ENCODE data around the gene KCNMB4.
"Not testable (repeated sequence)": the region's sequence is repeated elsewhere in the genome, so short reads cannot be mapped to it uniquely, and the experiment has no call there.

The KCNMB4 gene

DNA sequence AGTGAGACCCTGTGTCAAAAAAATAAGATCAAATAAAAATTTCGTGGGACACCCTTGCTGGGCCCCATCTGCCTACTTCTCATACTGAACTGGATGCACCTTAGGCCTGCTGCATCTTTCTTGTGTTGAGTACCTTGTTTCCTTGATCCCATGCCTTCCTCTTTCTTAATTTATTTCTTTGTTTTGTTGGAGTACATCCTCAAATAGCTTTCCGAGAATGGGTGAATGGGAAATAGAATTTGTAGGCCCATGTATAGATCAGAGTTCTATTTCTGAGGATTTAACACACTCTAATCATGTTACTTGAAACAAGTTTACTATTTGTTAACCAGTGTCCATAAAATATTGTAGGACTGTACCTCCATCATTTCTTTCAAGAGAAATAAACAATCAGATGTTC, 23.6 kb downstream of the KCNMB4 start:
- TF ChIP-seq JUND (IDR thresholded peaks at IDR 0.05; ENCODE audit: low read depth), result no peak
- in situ Hi-C loops (cut with HindIII; ENCODE audit: low pct_unique_long_range_greater_than_20kb, low sequenced_read_pairs), result no loop called here
- DNase-seq (ENCODE audit: low read depth in 1 of 2, low spot score in 1 of 2), result no peak

DNA sequence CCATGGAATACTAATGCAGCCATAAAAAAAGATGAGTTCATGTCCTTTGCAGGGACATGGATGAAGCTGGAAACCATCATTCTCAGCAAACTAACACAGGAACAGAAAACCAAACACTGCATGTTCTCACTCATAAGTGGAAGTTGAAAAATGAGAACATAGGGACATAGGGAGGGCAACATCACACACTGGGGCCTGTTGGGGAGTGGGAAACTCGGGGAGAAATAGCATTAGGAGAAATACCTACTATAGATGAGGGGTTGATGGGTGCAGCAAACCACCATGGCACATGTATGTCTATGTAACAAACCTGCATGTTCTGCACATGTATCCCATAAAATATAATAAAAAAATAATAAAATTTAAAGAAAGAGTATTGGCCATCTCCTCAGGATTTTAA, 26.5 kb downstream of the KCNMB4 start:
- DNase-seq (ENCODE audit: low read depth in 1 of 2, low spot score in 1 of 2); in situ Hi-C loops (cut with HindIII; ENCODE audit: low pct_unique_long_range_greater_than_20kb, low sequenced_read_pairs): not testable (repeated sequence)

DNA sequence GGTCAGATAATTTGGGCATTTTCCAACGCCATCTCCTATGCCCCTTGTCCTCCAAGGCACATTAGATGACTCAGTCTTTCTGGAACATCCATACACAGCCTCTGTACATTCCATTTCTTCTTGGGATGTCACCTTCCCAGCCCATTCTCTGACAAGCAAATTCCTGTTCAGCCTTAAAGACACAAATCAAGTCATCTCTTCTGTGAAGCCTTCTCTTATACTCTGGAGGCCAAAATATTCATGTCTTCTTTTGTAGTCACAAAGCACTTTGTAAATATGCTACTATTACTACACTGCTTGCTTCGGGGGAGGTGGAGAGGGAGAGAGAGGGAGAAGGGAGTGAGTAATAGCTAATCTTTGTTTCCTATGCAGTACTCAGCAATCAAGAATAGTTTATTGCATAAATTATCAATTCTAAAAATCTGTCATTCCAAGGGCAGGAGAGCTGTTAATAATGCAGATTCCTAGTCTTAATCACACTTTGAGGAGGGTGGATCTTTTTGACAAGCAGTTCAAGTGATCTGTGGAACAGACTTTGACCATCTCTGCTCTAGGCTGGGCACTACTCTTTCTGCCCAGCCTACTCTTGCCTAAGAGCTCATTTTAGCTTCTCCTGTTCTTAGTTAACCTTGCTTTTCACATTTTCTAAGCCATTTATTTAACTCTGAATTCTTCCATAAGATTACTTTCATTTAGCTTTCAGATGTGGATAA, 27.9 kb downstream of the KCNMB4 start:
- peak in 1 of 2 experiments; percentile 9 for DNase-seq (ENCODE audit: low read depth in 1 of 2, low spot score in 1 of 2)
- in situ Hi-C loops (cut with HindIII; ENCODE audit: low pct_unique_long_range_greater_than_20kb, low sequenced_read_pairs), result no loop called here
- TF ChIP-seq JUND (IDR thresholded peaks at IDR 0.05; ENCODE audit: low read depth), result no peak

DNA sequence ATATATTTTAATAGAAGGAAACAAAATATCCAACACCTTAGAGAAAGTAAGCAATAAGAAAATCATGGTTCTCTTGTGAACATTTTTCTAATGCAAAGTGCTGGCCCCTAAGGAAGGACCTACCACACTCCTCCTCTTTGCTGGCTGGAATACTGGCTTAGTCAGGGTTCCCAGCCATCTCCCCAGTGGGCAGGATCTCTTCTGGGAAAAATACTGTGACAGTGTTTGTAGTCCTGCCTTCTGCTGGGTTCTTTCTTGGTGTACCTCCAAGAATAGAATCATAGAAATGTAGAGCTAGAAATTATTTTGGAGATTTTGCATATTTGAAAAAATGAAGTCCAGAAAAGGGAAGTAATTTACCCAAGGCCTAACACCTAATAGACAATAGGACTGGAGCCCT, 31.9 kb downstream of the KCNMB4 start:
- no peak for TF ChIP-seq JUND (IDR thresholded peaks at IDR 0.05; ENCODE audit: low read depth)
- no peak for DNase-seq (ENCODE audit: low read depth in 1 of 2, low spot score in 1 of 2)
- in situ Hi-C loops (cut with HindIII; ENCODE audit: low pct_unique_long_range_greater_than_20kb, low sequenced_read_pairs), result no loop called here

DNA sequence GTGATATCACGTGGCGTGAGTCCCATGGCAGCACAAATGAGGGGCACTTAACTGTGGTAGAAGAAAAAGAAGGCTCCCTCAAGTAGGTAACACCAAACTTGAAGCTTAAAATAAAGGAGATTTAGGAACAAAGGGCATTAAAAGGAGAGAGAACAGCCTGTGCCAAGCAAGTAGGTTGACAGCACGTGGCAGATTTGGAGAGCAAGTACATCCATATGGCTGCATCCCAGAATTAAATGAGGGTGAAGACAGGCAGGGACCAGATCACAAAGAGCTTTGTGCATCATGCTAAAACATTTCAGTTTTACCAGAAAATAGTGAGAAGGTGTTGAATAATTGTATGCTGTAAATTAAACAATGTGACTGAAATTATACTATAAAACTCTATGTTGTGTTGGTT, 32.8 kb downstream of the KCNMB4 start:
- TF ChIP-seq JUND (IDR thresholded peaks at IDR 0.05; ENCODE audit: low read depth), result no peak
- no peak for DNase-seq (ENCODE audit: low read depth in 1 of 2, low spot score in 1 of 2)
- in situ Hi-C loops (cut with HindIII; ENCODE audit: low pct_unique_long_range_greater_than_20kb, low sequenced_read_pairs), result no loop called here

- no peak for TF ChIP-seq JUND (IDR thresholded peaks at IDR 0.05; ENCODE audit: low read depth)
These were observed 33.2 kb downstream of the KCNMB4 start for GRCh38 chr12:70399311-70399710.

GRCh38 chr12:70400124-70400523, 34.0 kb downstream of the KCNMB4 start:
- no peak for DNase-seq (ENCODE audit: low read depth in 1 of 2, low spot score in 1 of 2)
- in situ Hi-C loops (cut with HindIII; ENCODE audit: low pct_unique_long_range_greater_than_20kb, low sequenced_read_pairs), result no loop called here
- TF ChIP-seq JUND (IDR thresholded peaks at IDR 0.05; ENCODE audit: low read depth), result no peak

More at GRCh38 chr12:70399311-70399710, 33.2 kb downstream of the KCNMB4 start:
- DNase-seq (ENCODE audit: low read depth in 1 of 2, low spot score in 1 of 2), result no peak
- in situ Hi-C loops (cut with HindIII; ENCODE audit: low pct_unique_long_range_greater_than_20kb, low sequenced_read_pairs), result no loop called here

- no peak for TF ChIP-seq JUND (IDR thresholded peaks at IDR 0.05; ENCODE audit: low read depth)
- in situ Hi-C loops (cut with HindIII; ENCODE audit: low pct_unique_long_range_greater_than_20kb, low sequenced_read_pairs), result no loop called here
- peak in 1 of 2 experiments; percentile 36 for DNase-seq (ENCODE audit: low read depth in 1 of 2, low spot score in 1 of 2)
These were observed 36.5 kb downstream of the KCNMB4 start for GRCh38 chr12:70402597-70402996.

- no peak for DNase-seq (ENCODE audit: low read depth in 1 of 2, low spot score in 1 of 2)
- TF ChIP-seq JUND (IDR thresholded peaks at IDR 0.05; ENCODE audit: low read depth), result no peak
- in situ Hi-C loops (cut with HindIII; ENCODE audit: low pct_unique_long_range_greater_than_20kb, low sequenced_read_pairs), result no loop called here
These were observed 37.7 kb downstream of the KCNMB4 start for GRCh38 chr12:70403826-70404225.

- TF ChIP-seq JUND (IDR thresholded peaks at IDR 0.05; ENCODE audit: low read depth), result no peak
- no peak for DNase-seq (ENCODE audit: low read depth in 1 of 2, low spot score in 1 of 2)
- in situ Hi-C loops (cut with HindIII; ENCODE audit: low pct_unique_long_range_greater_than_20kb, low sequenced_read_pairs), result no loop called here
These were observed 42.1 kb downstream of the KCNMB4 start for GRCh38 chr12:70408004-70408790.

DNA sequence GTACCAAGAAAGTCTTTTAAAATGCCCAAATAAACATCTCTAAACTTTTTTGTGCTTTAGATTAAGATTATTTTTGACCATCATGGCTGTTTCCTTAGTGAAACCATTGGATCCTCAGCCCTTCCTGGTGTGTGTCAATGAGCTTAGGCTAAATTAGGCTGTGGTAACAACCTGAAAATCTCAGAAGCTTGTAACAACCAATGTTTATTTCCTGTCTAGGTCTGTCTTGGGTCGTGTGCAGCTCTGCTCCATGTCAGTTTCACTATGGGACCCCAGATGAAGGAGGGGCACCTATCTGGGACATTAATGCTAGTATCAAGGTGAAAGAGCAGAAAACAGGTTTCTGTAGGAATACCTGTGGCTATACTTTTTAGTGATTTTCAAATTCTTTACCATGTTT, 49.9 kb downstream of the KCNMB4 start:
- in situ Hi-C loops (cut with HindIII; ENCODE audit: low pct_unique_long_range_greater_than_20kb, low sequenced_read_pairs), result no loop called here
- no peak for DNase-seq (ENCODE audit: low read depth in 1 of 2, low spot score in 1 of 2)
- no peak for TF ChIP-seq JUND (IDR thresholded peaks at IDR 0.05; ENCODE audit: low read depth)

DNA sequence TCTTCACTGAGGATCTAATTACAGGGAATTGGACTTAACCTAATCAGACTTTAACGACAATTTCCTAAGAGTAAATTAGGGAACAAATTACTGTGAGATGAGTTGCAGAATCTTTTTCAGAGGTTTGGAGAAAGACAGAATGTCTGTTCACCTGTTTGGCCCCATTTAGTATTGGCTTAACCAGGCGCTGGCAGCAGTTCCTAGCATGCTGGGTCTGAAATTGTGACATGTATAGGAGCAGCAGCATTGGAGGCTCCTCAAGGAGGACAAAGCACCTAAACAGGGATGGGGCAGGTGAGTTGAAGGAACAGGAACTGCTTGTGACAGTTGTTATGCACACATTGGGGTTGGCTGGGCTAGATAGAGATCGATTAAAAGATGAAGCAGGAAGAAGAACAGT, 51.0 kb downstream of the KCNMB4 start:
- in situ Hi-C loops (cut with HindIII; ENCODE audit: low pct_unique_long_range_greater_than_20kb, low sequenced_read_pairs), result no loop called here
- no peak for TF ChIP-seq JUND (IDR thresholded peaks at IDR 0.05; ENCODE audit: low read depth)
- no peak for DNase-seq (ENCODE audit: low read depth in 1 of 2, low spot score in 1 of 2)

DNA sequence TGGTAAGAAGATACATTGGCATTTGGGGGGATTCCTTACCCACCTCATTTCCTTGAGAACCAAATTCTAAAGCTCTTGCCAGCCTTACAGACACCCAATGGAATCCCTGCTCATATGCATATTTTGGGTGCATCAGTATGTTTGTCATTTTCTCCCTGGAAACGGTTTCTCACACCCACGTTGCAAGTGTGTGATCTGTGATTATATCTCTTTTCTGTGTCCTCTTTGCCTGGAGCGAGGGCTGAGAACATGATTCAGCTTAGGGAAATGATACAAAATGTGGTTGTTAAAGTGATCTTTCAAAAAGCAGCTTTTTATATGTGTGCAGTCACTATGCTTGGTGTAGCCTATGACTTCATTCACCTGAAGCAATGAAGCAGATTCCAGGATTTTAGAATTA, 52.0 kb downstream of the KCNMB4 start:
- TF ChIP-seq JUND (IDR thresholded peaks at IDR 0.05; ENCODE audit: low read depth), result no peak
- in situ Hi-C loops (cut with HindIII; ENCODE audit: low pct_unique_long_range_greater_than_20kb, low sequenced_read_pairs), result no loop called here
- peak in 1 of 2 experiments; percentile 13 for DNase-seq (ENCODE audit: low read depth in 1 of 2, low spot score in 1 of 2)

Measured in T47D (cell line).